Stimulated activated CD4-positive, alpha-beta T cell treated with anti-CD3 and anti-CD28 coated beads, Interleukin-4, amount 100 ng/mL, for 1 hour (primary cell): ENCODE data around the gene PRXL2C.

ENCODE experiments used
- DNase-seq: peaks from one replicate; pipeline ENCODE4 v3.0.0-alpha.2; 2020

Gene PRXL2C

GRCh38 chr9:96612105-96612965, 42.8 kb downstream of the PRXL2C start:
- DNase-seq = no peak

- DNase-seq = no peak
Measured at GRCh38 chr9:96611302-96611701, 43.8 kb downstream of the PRXL2C start.

- DNase-seq = no peak
Measured at GRCh38 chr9:96609732-96610131, 45.4 kb downstream of the PRXL2C start.

GRCh38 chr9:96607971-96608370, 47.1 kb downstream of the PRXL2C start:
- DNase-seq = no peak

- DNase-seq = no peak
Measured at GRCh38 chr9:96605328-96605727, 49.8 kb downstream of the PRXL2C start.

- no peak for DNase-seq
Measured at GRCh38 chr9:96604004-96604319, 51.2 kb downstream of the PRXL2C start.

GRCh38 chr9:96603305-96604003, 51.7 kb downstream of the PRXL2C start:
- no peak for DNase-seq

GRCh38 chr9:96599298-96599697, 55.8 kb downstream of the PRXL2C start:
- no peak for DNase-seq

- no peak for DNase-seq
Measured at GRCh38 chr9:96596601-96597111, 58.5 kb downstream of the PRXL2C start.
